GM18519 (cell line): Measurements from ENCODE around the gene TPP2.
A peak's percentile ranks its signal among the peaks of the same experiment; 100 is the strongest.

ENCODE experiments used
- ATAC-seq: cut with Tn5 transposase; IDR thresholded peaks from one replicate; pipeline ENCODE4 v1.9.1; 2021; ENCODE audit warnings: mild to moderate bottlenecking, moderate library complexity; ENCODE audit not compliant: unreplicated experiment, low FRiP score

The TPP2 gene

DNA sequence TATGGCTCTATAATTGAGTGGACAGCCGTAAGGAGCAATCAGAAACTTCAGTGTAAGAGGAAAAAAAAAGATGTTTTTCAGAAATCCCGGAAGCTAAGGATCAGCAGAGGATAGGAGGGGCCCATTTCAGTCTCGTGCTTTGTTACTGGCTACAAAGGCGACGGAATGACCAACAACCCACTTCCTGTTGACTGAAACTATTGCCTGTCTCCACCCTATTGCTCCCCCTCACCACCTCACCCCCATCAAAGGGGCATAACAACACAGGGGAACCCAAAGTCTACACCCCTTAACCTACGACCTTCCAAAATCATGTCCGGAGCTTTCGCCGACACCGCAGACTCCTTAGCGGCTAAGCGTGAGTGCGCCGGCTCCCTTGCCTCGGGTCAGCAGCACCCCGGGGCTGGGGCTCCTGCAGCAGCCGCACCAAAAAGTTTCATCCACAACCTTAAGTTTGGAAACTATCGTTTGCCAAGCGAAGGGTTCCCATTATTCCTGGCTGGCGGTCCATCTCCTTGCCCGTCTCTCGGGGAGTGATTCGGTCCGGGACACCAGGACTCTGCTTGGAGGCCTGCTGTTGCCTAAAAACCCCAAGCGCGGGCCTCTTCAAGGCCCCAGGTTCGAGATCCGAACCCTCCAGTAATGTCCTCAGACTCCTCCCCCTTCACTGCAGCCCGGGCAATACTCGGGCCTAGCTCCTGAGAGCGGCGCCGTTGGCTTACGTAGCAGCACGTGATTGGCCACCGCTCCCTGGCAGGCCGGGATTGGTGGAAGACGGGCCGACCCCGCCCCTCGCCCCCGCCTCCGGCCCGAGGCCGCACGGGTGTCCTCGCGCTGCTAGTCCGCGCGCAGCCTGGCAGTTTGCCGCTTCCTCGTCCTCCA lies at the start of gene TPP2:
TSS of gene TPP2 (plus strand) at position 840 of the 882 bp plus-strand sequence. CDS start 53 bp downstream, outside the sequence.
- ATAC-seq = peak; percentile 76

DNA sequence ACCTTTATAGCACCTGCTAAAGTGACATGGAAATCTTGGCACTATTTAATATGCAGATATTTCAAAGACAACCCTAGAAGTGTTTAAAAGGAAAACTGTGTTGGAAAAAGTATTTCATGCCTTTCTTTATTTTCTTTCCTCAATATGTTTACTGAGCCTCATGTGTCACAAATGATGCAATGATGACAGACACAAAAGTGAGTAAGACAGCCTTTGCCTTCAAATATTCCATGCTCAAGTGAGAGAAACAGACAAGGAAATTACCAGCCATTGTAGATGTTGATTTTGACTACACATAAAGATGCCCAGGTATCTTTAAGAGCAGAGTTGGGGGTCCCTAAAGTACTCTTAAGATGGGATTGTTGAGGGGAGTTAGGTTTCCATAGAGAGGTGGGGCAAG lies 48.0 kb upstream of the TPP2 start:
- ATAC-seq = no peak

DNA sequence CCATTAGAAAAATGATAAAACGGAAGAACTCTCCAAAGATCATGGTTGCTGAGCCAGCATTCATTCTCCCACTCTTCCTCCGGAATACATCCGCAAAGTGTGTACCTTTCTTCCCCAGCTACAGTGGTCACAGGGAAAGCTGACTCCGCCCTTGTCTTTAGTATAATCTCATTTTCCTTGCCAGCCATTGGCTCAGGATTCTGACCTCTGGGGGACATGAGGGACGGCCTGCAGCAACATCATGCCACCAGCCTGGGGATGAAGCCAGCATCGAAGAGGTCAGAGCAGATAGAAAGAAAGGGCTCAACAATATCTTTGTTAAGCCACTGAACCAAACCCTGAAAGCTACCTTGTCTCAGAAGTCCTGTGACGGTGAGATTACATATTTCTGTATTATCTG lies 46.3 kb upstream of the TPP2 start:
- ATAC-seq = no peak

DNA sequence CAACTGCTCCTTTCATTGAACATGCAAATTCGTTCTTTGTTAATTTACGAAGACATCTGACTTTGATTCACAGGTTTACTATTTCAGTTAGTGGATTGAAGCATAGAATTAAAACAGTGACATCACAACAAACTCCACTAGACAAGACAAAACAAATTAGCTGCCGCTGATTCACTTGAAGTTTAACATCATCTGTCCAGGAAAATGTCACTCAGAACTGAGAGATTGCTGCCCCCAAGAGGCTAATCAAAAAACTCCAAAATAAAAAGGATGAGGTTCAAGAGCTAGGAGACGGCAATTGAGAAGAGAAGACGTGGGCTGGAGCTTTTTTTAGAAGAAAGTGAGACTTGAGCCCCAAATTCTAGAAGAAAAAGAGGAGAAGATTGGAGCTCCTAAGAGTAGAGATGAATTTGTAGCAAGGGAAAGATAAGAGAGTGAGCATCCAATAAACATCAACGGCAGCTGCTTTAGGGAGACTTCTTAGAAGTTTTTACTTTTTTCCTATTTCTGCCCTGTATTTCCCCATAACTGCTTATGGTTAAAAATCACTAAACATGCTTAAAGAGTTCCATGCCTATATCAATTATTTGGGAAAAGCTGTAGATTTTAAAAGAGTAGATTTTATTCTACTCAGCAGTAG lies 40.8 kb upstream of the TPP2 start:
- peak; percentile 79 for ATAC-seq

DNA sequence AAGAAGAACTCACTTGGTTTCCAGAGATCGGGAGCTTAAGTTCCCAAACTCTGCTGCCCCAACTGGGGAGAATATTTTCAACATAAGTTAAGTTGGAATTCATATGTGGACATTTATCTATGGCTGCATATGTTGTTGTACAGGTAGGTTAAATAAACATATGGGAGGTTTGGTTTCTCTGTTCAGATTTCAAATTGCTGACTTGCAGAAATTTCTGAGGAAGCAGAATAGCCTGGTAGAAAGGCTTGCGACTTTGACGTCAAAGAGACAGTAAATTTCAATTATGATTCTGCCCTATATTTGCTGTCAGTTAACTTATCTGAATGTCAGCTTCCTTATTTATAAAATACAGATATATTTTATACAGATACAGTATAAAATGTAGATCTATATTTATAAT lies 40.0 kb upstream of the TPP2 start:
- ATAC-seq = no peak

DNA sequence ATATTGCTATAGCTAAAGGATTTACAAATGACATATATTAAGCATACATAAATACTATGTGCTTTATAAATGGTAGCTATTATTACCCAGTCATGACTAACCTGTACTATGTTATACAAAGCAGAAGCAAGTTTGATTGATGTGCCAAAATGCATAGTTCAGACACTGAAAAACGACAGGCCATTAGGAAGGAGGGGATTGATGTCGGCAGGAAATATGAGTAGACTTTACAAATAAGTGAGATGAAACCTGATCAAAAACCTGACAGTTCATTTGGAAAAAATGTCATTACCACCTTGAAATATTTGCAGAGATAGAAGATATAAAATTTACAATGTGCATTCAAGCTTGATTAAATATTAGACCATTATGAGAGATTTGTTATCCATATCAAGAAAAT lies 38.8 kb upstream of the TPP2 start:
- no peak for ATAC-seq

DNA sequence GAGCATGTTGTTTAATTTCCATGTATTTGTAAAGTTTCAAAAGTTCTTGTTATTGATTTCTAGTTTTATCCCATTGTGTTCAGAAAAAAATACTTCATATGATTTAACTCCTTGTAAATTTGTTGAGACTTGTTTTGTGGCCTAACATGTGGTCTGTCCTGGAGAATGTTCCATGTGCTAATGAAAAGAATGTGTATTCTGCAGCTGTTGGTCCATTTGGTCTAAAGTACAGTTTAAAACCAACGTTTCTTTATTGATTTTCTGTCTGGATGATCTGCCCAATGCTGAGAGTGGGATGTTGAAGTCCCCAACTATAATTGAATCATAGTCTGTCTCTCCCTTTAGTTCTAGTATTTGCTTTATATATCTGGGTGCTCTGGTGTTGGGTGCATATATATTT lies 34.9 kb upstream of the TPP2 start:
- no peak for ATAC-seq

DNA sequence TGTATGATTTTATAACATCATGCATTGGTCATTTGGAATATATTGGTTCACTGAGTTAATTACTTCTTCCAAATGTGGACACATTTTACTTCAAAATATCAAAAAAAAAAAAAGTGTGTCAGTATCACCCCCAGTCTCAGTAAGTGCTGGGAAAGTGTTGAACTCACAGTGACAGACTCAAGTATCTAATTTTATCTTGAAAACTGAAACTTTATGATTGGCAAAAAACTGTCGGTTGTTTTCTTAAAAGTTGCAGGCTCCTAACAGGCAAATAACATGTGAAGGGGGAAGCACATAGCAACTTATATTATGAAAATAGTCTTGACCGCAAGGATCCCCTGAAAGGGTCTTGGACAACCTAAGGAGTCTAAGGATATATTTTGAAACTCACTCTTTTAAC lies 33.5 kb upstream of the TPP2 start:
- ATAC-seq = no peak

DNA sequence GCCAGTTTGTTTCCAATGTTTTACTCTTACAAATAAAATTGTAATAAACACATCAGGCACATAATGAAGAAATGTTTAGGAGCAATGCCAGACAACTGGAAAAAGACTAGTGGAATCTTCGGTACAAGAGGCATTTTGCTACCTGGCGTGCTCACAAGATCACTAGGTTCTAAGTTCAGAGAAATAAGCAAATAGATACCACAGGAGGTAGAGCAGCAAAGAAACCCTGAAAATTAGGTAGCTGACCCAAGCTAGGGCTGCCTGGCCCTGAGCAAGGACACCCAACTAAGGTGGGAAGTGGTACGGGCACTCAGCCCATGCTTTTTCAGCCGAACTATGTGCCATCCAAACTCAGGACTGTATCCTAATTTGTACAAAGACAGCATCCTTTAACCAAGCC lies 32.2 kb upstream of the TPP2 start:
- no peak for ATAC-seq

DNA sequence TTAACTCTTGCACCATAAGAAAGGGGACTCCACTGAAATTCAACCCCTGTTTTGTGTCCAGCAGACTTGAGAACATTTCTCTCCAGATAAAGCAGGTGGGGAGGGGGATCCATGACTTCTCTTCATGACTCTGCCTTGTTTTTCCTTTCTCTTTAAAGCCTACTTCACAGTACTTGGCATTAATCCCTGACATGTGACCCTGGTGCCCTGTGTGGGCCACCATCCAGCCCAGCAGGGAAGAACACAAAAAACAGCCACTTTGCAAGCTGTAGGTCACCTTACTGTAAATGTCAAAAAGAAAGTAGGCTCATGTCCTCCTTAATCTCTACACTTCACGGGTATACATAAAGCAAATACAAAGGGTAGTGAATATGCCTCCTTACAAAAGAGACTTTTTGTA lies 30.3 kb upstream of the TPP2 start:
- ATAC-seq = no peak

DNA sequence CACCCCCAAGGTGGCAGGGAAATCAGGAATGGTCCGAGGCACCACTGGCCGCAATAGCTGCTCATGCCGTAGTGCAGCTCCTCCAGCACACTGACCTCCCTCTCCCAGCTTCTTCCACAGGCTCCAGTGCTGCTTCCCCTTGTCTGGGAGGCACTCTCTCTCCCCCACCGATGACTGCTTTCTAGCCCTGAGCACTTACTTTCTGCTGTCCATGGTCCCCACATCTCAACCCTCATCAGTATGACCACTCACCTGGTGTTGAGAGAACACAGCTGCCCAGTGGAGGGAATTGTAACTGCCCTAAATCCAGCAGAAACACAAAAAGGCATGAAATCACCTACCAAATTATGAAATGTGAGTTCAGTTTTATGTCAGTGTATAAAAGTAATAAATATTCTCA lies 28.9 kb upstream of the TPP2 start:
- ATAC-seq = no peak

DNA sequence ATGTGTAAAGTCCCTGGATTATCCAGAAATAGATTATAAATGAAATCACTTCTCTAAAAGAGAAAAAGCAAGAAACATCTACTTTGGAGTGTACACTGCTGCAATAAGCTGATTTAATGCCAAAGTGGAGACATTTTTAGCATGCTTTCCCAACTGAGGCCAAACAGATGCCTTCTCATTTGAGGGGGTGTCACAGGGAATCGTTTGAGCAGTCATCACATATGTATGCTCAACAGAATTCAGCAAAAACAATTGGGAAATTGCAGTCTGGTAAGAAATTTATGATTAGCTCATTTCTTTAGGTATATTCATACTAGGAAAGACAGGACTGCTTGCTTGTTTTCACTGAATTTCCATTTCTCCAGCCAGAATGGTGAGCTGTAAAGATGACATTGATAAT lies 27.3 kb upstream of the TPP2 start:
- ATAC-seq = no peak

DNA sequence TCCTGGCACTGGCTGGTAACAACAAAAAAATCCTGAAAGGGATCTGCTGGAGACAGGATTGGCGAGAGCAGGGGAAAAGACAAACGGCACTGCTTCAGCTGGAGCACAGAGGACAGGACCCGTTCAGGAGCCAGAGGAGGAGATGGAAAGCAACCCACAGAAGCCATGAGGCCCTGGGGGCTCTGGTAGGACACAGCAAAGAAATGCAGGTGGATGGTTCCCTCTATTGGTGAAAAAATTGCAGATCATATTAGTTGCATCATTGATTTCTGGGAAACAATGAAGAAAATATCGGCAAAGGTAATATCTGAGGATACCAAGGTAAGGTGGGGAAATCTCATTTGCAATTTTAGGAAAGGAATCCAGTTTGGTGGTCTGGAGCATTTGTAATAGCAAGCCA lies 25.7 kb upstream of the TPP2 start:
- no peak for ATAC-seq

DNA sequence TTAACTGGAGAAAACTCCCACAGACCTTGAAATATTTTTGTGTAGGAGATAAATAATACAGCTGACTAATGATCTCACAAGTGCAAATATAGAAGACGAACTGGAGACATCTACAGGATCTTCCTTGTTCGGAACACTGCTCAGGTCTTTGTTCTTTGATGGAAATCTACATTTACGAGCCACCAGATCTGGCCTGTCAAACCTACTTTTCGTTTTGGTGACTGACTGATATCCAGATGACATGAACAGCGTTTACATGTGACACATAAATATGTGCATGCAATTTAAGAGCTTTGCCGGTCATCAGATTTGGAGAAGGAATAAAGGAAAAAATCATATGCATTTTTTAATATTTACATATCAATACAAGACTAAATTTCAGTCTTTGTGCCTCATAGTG lies 24.5 kb upstream of the TPP2 start:
- no peak for ATAC-seq

DNA sequence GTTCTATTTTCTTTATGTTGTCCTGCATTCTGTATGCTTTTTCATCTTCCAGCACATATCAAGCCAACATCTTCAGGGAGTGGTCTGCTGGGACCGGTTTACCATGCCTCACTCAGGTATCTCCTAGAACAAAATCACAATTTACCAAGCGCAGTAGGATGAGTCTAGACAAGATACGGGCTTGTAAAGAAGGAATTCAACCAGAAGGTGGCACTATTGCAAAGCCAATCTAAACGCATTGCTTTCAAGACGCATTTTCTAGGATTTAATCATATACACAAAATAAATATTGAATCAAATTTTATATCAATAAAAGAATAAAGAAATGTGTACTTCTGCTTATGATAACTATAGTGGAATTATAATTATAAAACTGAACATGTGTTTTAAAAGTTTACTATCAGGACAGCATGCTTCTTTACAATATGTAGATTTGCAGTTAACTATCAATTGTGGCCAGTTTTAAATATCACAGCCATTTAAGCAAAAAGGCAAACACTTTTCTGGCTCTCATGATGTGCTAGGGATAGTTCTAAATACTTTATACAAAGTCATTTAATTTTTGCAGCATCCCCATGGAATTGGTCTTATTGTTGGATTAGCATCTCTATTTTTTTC lies 16.1 kb upstream of the TPP2 start:
- peak; percentile 66 for ATAC-seq

DNA sequence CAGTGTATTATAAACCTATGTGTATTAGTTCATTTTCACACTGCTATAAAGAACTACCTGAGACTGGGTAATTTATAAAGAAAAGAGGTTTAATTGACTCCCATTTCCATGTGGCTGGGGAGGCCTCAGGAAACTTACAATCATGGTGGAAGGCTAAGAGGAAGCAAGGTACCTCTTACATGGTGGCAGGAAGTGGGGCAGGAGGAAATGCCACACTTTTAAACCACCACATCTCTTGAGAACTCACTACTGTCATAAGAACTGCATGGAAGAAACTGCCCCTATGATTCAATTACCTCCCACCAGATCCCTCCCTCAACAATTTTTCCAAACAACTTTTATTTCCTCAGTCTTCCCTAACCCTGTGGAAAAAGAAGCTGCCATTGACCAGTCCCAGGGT lies 14.5 kb upstream of the TPP2 start:
- ATAC-seq = no peak

DNA sequence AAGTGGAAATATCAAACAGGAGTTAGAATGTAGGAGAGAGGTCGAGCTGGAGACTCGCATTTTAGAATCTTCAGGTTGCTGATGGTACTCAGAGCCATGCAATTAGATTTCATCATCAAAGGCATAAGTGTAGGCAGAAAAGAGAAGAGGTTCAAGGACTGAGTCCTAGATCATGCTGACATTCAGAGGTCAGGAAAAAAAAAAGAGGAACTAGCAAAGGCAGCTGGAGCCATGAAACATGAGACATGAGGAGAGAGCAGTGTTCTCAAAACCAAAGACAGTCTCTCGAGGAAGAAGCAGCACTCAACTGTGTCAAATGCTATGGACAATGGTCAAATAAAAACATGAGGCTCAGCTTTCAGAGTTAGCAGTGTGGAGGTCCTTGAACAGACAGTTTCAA lies 12.4 kb upstream of the TPP2 start:
- ATAC-seq = peak; percentile 52

DNA sequence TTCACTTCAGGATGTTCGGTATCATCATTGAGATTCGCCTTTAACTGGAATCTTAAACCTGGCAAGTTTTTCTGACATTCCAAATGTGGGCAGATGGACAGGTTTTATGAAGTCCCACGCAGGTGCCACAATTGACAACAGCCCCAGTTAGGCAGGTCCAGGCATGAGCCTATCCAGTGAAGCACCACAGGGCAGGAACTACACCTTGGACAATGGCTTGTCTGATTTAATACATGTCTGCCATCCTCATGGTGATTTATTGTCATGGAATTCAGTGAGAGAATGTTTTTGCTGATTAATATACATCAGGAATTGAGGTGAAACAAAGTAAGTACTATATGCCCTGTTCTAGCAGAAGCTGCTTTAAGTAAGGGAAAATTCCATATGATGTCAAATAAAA lies 10.2 kb upstream of the TPP2 start:
- no peak for ATAC-seq

DNA sequence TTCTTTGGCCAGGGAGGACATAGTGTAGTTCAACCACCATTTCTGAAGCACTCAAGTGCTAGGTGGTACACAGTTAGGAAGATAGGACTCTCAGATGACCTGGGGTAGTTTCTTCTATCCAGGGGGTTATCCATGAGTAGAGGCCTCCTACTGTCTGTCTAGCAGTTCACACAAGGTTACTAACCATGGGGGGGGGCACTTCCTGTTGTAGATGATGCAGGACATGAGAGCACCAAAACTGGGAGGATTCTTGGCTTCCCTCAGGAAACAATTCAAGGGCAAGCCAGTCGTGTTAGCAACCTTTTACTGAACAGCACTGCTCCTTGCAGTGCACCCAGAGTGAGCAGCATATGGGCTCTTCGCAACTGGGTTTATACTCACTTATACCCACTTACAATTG lies 8.9 kb upstream of the TPP2 start:
- ATAC-seq = no peak

DNA sequence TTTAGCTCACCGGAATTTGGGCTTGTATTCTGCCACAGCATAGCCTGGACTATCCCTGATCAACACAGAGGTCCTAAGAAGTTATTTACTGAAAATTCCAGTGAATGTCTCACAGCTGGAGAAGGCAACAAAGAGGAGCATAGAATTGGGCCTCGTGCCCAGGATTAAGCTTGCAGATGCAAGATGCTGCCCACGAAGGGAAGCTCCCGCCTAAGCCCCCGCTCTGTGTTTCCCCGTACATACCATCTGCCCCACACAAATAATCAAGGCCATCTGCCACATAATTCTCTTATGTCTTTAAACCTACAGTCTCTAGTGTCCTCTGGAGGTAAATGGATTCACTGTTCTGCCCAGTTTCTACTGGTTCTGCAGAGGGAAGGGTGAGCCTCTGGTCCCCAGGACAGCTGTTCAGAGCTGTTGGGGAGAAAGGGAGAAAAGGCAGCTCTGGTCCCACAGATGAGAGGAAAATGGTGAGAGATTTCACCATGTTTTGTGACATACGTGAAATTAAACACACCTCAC lies 7.4 kb upstream of the TPP2 start:
- ATAC-seq = no peak

DNA sequence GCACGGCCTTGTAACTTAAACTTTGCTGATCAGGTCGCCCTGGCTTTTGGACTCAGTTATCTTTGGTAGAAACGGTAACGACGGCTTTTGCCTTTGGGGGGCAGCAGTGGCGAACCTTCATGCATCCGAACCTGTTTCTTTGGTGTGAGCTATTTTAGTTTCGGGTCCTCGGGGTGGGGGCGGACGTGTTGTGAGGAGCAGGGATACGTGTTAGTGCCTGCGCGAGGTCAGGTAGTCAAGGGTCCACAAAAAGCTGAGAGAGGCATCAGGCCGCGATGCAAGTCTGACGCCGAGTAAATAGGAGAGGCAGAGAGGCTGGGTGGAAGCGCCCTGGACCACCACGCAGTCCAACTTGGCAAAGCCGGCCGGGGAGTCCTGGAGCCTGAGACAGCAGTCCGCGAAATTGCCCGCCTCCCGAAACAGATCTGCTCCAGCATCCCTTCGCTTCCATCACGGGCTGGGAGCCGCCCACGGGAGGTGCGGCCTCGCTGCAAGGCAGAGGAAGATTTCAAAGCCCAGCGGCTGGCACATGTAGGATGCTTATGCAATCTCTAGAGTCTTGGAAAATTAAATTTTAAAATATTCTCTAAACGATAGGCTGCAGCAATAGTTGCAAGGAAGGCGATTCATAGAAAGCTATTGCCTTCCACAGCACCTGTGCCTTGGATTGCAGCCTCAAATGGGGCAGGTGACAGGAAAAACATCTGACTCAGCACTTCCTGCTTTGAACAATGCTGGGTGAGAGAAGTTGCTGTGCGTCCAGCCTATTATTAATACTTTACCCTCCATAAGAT lies 4.6 kb upstream of the TPP2 start:
- ATAC-seq = peak; percentile 44
